WTC11 (cell line): Measurements from ENCODE around the gene MARF1.

Experiments used
- FOXK1 ChIP-seq: sonication (generic); formaldehyde crosslinking; IDR thresholded peaks from 2 replicates; pipeline ENCODE4 v1.8.0; 2022; ENCODE audit warnings: mild to moderate bottlenecking, moderate library complexity, missing genetic modification reagents
- ZNF423 ChIP-seq: fragments of 250-450 bp; sonication (Bioruptor Pico); IDR thresholded peaks from 2 replicates; pipeline ENCODE4 v2.1.2; 2022; ENCODE audit warnings: mild to moderate bottlenecking, moderate library complexity

- no peak for TF ChIP-seq FOXK1 (CRISPR knock-in tag)
- TF ChIP-seq ZNF423 (CRISPR knock-in tag) = no peak
Measured at GRCh38 chr16:15671530-15672117, 28.7 kb upstream of the MARF1 start.
